Measurements from ENCODE around the gene TATDN3.
"Not testable (repeated sequence)": the region's sequence is repeated elsewhere in the genome, so short reads cannot be mapped to it uniquely, and the experiment has no call there.

TATDN3 gene

GRCh38 chr1:212828395-212828794, 36.7 kb downstream of the TATDN3 start:
- DNase-seq (ENCODE audit: low spot score), result no peak

GRCh38 chr1:212833211-212834207, 41.8 kb downstream of the TATDN3 start:
- DNase-seq (ENCODE audit: low spot score), result not testable (repeated sequence)

- no peak for DNase-seq (ENCODE audit: low spot score)
These were observed 46.5 kb downstream of the TATDN3 start for GRCh38 chr1:212838145-212838544.

GRCh38 chr1:212844521-212844920, 52.8 kb downstream of the TATDN3 start:
- not testable (repeated sequence) for DNase-seq (ENCODE audit: low spot score)

- DNase-seq (ENCODE audit: low spot score), result no peak
These were observed 55.9 kb downstream of the TATDN3 start, which contains the start of gene SPATA45 for GRCh38 chr1:212847549-212847948. Gene SPATA45 (minus strand): TSS chr1:212847649. CDS start chr1:212836149, 11,500 bp downstream.

GRCh38 chr1:212852105-212852688, 60.5 kb downstream of the TATDN3 start:
- DNase-seq (ENCODE audit: low spot score), result no peak

- DNase-seq (ENCODE audit: low spot score), result no peak
These were observed 62.0 kb downstream of the TATDN3 start for GRCh38 chr1:212853658-212854057.

- DNase-seq (ENCODE audit: low spot score), result no peak
These were observed 65.1 kb downstream of the TATDN3 start for GRCh38 chr1:212856755-212857154.

- DNase-seq (ENCODE audit: low spot score), result peak; percentile 96
These were observed 66.3 kb downstream of the TATDN3 start, which contains the start of gene FLVCR1 for GRCh38 chr1:212857992-212858460. Gene FLVCR1 (plus strand): TSS chr1:212858275. CDS start chr1:212858453, 178 bp downstream.

GRCh38 chr1:212858461-212859265, 67.0 kb downstream of the TATDN3 start:
- DNase-seq (ENCODE audit: low spot score), result peak; percentile 37

GRCh38 chr1:212860713-212861581, 69.3 kb downstream of the TATDN3 start:
- no peak for DNase-seq (ENCODE audit: low spot score)

GRCh38 chr1:212862111-212862690, 70.5 kb downstream of the TATDN3 start:
- no peak for DNase-seq (ENCODE audit: low spot score)

- not testable (repeated sequence) for DNase-seq (ENCODE audit: low spot score)
These were observed 71.7 kb downstream of the TATDN3 start for GRCh38 chr1:212863345-212863744.

- DNase-seq (ENCODE audit: low spot score), result no peak
These were observed 72.5 kb downstream of the TATDN3 start for GRCh38 chr1:212864201-212864600.

Data from globus pallidus (tissue), 1 donor.